GM21619 (cell line): ENCODE data around the gene ENO1.

Experiments
- ATAC-seq: cut with Tn5 transposase; IDR thresholded peaks from one replicate; pipeline ENCODE4 v1.9.1; 2021; ENCODE audit not compliant: unreplicated experiment

The ENO1 gene

DNA sequence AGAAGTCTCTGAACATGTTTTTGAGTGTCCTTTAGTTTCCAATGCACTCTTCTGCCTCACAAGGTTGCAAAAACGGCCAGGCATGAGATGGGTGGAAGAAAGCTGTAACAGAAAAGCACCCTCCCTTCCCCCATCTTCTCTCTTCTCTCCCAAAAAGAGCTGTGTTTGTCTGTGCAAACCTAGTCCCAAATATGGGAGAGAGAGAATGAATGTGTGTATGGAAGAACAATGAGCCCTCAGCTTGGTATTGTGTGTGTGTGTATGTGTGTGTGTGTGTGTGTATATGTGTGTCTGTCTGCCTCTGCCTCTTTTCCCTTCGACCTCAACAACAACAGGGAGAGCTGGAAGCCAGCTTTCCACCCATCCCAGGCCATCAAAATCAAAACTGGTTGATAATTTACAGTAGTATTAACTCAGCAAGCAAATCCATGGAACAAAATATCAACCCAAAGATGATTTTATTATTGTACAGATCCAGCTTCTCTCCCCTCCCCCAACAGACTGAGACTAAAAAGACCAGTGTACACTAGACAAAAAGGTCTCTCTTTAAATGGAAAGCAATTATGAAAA lies 62.8 kb downstream of the ENO1 start:
- no peak for ATAC-seq

DNA sequence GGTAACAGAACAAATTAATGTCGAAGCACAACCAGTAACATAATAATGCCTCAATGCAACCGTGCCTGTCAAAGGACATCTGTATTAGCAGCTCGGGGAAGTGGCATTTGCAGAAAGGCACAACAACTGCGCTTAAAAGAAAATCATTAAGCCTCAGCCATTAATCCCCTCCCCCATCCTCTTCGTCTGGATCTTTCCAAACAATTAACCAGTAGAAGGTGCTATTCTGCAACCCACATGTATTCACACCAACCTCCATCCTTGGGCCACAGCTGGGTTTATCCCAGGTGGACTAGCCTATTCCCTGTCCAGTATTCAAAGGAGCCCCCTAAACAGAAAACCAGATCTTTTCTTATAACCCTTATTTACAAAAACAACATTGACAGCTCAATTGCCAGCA lies 63.6 kb downstream of the ENO1 start:
- ATAC-seq = no peak

DNA sequence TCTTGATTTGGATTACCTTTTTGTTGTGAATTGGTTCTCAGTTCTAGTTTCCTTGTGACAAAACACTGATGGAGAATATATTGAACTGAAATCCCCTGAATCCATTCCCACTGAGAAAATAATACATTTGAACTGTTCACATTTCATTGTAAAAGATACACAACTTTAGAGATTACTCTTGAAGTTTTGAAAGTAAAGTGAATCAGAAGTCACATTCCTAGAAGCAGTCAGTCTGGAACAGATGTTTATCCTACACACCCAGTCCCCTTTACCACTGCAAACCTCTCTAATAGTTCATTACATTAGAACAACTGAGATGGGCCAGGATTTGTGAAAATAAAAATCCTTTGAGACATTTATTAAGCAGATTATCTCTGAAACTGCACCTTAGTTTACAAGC lies 64.5 kb downstream of the ENO1 start:
- ATAC-seq = no peak

DNA sequence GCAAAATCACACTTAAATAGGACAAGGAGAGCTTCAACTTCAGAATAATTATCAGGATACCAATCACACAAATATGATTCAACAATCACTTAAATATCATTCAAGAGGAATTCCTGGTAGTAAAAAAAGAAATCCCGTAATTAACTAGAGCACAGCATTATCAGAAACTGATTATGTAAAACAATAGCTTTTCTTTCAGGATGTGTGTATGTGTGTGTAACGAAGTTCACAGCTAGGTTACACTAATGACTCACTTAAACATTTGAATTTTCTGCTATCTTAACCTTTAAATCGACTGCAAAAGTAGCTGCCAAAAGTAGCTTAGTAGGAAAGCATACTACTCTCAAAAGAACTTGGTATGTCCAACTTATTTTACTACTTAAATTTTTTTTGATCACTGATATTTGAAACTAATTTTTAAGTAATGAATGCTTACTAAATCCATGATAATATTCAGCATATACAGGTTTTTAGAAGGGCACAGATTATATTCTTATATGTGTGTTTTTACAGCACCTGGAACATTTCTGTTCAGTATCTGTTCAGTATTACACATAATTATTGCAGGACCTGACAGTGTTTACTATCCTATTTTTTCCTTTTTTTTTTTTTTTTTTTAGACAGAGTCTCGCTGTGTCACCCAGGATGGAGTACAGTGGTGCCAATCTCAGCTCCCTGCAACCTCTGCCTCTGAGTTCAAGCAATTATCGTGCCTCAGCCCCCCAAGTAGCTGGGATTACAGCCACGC lies 65.3 kb downstream of the ENO1 start:
- no peak for ATAC-seq

DNA sequence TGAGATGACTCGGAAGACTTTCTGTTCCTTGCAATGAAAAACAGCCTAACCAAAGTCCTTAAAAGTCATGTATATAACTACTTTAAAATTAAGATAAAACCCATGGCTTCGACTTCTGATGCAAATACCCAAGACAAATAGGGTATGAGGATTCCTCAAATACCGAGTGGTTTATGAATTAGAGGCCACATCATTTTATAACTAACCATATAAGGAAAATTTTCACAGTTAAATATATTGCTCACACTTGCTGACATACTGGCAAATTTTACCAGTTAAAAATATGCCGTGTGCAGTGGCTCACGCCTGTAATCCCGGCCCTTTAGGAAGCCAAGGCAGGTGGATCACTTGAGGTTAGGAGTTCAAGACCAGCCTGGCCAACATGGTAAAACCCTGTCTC lies 66.4 kb downstream of the ENO1 start:
- ATAC-seq = no peak
